ENCODE data around the gene USP1. TPM values are rescaled to one million over a fixed set of nuclear protein-coding genes. Genes with fewer than 3 reads are reported as not detected.

Gene USP1
- 37.8 and 38.4 TPM in 2 replicates for total RNA-seq
- 4.5 and 7.0 TPM in 2 replicates for polyA plus RNA-seq
- 9.3 and 10.6 TPM in 2 replicates for polyA plus RNA-seq (2011; cell fraction: cytosol; rRNA removed)
- 5.8 and 10.7 TPM in 2 replicates for polyA plus RNA-seq (2011; cell fraction: nucleus; rRNA removed)
- 12.3 and 28.4 TPM in 2 replicates for polyA plus RNA-seq (2012)
- polyA minus RNA-seq = 5.3 and 6.4 TPM in 2 replicates
- polyA minus RNA-seq (2011; cell fraction: cytosol; rRNA and poly(A)+ RNA removed) = 37.3 TPM
- polyA minus RNA-seq (2011; cell fraction: nucleus; rRNA and poly(A)+ RNA removed) = 5.7 and 7.2 TPM in 2 replicates
- Bru-seq, nascent RNA = percentile 94 among the genes with signal in this experiment
- BruChase-seq, experiment 1, labeled RNA remaining after a 6-hour chase = percentile 96 among the genes with signal in this experiment
- BruChase-seq, experiment 2, labeled RNA remaining after a 2-hour chase = percentile 97 among the genes with signal in this experiment
- long read RNA-seq, transcript USP1-201 (9 exons, 3,996 nt) = major isoform, 49 of 71 reads
- long read RNA-seq, partial matches to known transcripts = 6 of 71 reads
- long read RNA-seq, other reads (novel, unspliced or antisense) = 13 of 71 reads

- H3K27ac ChIP-seq (ENCODE audit: insufficient read depth, low read depth, low read length) = peak within 1 kb of the TSS; percentile 89
- ChIA-PET POLR2A (no interaction called here), CTCF (interaction anchor here (0.6 to 1.1 kb wide), 3 partner anchors 261 to 312 kb away, joined by 3 to 5 read pairs (median 4); no protein-coding TSS in a partner anchor)
- H2AFZ ChIP-seq (ENCODE audit: low read depth, low read length) = peak within 1 kb of the TSS; percentile 86
- H3K4me1 ChIP-seq (ENCODE audit: control insufficient read depth, extremely low read depth, insufficient read depth, low read length) = peaks cover 13% of the 10 kb centered on the region
- H3K4me2 ChIP-seq (ENCODE audit: insufficient read depth, low read length) = peak within 1 kb of the TSS; percentile 96
- TF ChIP-seq MYC (IDR thresholded peaks at IDR 0.05; ENCODE audit: low read depth, low read length) (no peak), CTCF (IDR thresholded peaks at IDR 0.05; ENCODE audit: extremely low read depth in 1 of 2, insufficient read depth in 1 of 2, low read depth in 1 of 2, low read length in 2 of 2) (peak in 1 of 2 donors; percentile 7), POLR2A (IDR thresholded peaks at IDR 0.05; ENCODE audit: low read depth, low read length) (peak; percentile 43), MAX (IDR thresholded peaks at IDR 0.05; ENCODE audit: insufficient read depth, insufficient read length) (peak; percentile 48)
- FAIRE-seq (peak; percentile 98), DNase-seq (ENCODE audit: low read depth, low spot score) (peak; percentile 100)
- no peaks in the 10 kb centered on the region for H3K36me3 ChIP-seq (ENCODE audit: control insufficient read depth in 2 of 2, extremely low read depth in 1 of 2, insufficient read depth in 2 of 2, low read length in 2 of 2)
- no peaks in the 10 kb centered on the region for H4K20me1 ChIP-seq (replicated peaks; ENCODE audit: control insufficient read depth, extremely low read depth, insufficient read depth, low read length)
- no peaks in the 10 kb centered on the region for H3K9me1 ChIP-seq (replicated peaks; ENCODE audit: control insufficient read depth, extremely low read depth, insufficient read depth, low read length)
- dilution Hi-C loops (cut with MboI; ENCODE audit: extremely low pct_ligation_motif_present, low sequenced_read_pairs) (no loop called here), intact Hi-C loops (cut with micrococcal nuclease) (loop anchor here (1.0 to 5.0 kb wide), 4 partner anchors 253 to 686 kb away; no protein-coding TSS in a partner anchor)
- H3K9me3 ChIP-seq (replicated peaks; ENCODE audit: control insufficient read depth, insufficient read depth, low read length) = no peaks in the 10 kb centered on the region
- H3K4me3 ChIP-seq (replicated peaks in 1 of 3; ENCODE audit: insufficient read depth in 1 of 3, low read depth in 1 of 3, low read length in 3 of 3) = peak within 1 kb of the TSS; percentile 73 to 95 (median 78)
- H3K79me2 ChIP-seq (ENCODE audit: control insufficient read depth, insufficient read depth, low read length) = peaks cover 47% of the 10 kb centered on the region
- BruUV-seq (replicated peaks) = no TSS peak
- H3K27me3 ChIP-seq (ENCODE audit: control insufficient read depth in 2 of 2, insufficient read depth in 2 of 2, low read length in 2 of 2) = no peaks in the 10 kb centered on the region
- H3K9ac ChIP-seq (replicated peaks; ENCODE audit: extremely low read depth, insufficient read depth, low read length) = peak within 1 kb of the TSS; percentile 96
These were observed at the start of gene USP1 for GRCh38 chr1:62436466-62437272. TSS of gene USP1 (plus strand) at chr1:62437049. CDS start at chr1:62439868, 2,819 bp downstream.
